GM12892 (cell line): ENCODE data around the gene CACNA2D4.

ENCODE experiments used
- POLR2A ChIP-seq: IDR thresholded peaks from 2 replicates; pipeline ENCODE4 v1.6.1; 2011; ENCODE audit warnings: low read depth, low read length, control low read depth
- POLR2AphosphoS5 ChIP-seq: IDR thresholded peaks from 2 replicates; pipeline ENCODE4 v1.6.1; 2011; ENCODE audit warnings: low read depth, low read length, control low read depth

- TF ChIP-seq POLR2A (no peak), POLR2AphosphoS5 (no peak)
Measured at GRCh38 chr12:1881301-1881700, 37.2 kb downstream of the CACNA2D4 start.
